ENCODE data around the gene SERBP1.
"Not testable (repeated sequence)": the region's sequence is repeated elsewhere in the genome, so short reads cannot be mapped to it uniquely, and the experiment has no call there.

The SERBP1 gene

DNA sequence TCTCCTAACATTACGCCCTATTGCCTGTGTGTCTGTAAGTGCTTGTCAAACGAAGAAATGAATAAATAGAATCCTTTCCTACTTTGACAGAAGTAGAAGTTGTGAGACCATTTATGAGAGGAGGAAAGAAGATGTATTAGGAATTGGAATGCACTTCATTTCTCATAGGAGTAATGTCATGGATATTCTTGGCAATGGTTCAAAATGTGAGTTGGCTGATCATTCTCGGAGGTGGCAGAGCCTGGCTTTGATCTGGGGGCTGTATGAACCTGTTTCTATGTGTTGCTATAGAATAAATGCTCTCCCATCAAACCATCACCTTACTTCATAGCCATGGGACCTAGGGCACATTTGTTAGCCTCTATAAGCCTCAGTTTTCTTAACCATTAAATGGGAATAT lies 10.1 kb upstream of the SERBP1 start:
- DNase-seq (ENCODE audit: low spot score) = no peak

DNA sequence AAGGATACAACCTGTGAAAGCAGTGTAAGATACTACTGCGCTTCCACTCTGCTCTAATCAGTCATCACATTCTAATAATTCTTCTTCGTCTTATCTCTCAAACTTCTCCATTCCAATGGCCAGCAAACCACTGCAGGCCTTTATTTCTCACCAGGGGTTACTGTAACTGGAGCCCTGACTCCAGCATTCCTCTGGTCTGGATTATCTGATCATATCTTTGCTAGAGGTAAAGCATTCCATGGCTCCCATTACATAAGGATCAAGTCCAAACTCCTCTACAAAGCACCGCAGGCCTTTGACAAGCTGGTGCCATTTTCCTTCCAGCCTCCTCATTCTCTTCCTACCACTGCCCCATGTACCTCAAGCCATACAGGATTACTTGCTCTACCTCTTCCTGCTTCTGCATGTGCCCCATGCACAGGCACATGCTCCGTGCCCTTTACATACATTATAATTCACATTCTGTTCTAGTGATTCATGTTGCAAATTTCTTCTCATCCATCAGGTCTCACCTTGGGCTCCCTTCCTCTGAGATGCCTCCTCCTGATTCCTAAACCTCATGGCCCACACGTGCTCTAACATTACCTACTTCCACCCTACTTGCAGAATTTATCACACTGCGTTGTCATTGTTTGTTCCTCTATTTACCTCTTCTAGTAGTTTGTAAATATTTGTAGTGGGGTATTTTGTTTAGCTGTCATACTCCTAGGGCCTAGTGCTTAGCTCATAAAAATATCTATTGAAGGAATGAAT lies 9.3 kb upstream of the SERBP1 start:
- no peak for DNase-seq (ENCODE audit: low spot score)

DNA sequence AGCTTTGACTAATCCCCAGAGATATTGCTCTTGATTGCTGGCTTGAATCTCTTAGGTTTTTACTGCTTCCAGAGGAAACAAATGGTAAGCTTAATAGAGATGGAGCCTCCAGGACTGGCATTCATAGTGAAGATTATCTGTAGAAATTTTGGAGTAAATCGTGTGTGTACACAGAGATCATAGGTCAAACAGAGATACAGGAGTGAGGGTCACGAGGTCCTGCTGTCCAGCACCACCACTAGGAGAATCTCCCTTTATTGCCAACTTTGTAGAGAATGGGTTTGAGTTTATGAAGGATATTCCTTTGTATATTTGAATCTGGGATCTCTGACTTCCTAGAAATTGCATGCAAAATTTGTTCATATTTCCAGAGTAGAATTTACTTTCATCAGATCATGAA lies 7.8 kb upstream of the SERBP1 start:
- DNase-seq (ENCODE audit: low spot score) = no peak

DNA sequence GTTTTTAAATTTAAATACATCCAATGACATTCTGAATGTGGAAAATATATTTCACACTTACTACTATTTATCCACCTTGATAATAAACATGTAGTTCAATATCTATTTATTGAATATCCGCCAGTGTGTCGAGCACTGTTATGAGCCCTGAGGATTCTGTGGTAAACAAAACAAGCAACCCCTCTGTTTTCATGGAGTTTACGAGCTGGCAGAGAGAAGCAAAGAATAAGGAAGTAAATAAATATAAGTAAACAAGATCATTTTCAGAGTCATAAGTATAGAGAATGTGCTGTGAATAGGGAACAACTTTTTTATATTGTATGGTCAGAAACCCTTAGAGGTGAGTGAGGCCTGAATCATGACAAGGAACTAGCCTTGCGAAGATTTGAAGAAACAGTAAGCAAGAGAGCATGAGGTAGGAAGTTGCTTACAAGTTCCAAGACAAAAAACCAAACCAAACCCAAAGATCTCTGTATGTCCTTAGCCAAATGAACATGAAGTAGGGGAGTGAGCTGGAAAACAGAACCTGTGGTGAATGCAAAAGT lies 6.4 kb upstream of the SERBP1 start:
- DNase-seq (ENCODE audit: low spot score) = no peak

GRCh38 chr1:67434491-67434890 lies 4.3 kb upstream of the SERBP1 start:
- no peak for DNase-seq (ENCODE audit: low spot score)

GRCh38 chr1:67433837-67434236 lies 3.6 kb upstream of the SERBP1 start:
- DNase-seq (ENCODE audit: low spot score) = no peak

DNA sequence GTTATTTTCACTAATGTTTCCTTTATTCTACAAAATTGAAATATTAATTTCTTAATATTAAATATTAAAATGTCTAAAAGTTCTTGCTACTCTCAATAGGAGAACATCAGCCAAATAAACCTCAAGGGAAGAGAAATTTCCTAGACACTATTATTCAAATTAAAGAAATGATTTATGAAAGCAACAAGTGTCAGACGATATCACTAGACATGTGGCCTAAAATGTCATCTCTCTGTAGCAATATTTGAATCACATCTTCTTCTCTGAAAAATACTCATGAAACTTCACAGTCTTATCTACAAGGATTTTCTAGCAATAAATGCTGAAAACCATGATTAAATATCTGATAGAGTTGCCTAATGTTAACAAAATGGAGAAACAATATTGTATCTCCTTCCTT lies 2.5 kb upstream of the SERBP1 start:
- DNase-seq (ENCODE audit: low spot score) = no peak

DNA sequence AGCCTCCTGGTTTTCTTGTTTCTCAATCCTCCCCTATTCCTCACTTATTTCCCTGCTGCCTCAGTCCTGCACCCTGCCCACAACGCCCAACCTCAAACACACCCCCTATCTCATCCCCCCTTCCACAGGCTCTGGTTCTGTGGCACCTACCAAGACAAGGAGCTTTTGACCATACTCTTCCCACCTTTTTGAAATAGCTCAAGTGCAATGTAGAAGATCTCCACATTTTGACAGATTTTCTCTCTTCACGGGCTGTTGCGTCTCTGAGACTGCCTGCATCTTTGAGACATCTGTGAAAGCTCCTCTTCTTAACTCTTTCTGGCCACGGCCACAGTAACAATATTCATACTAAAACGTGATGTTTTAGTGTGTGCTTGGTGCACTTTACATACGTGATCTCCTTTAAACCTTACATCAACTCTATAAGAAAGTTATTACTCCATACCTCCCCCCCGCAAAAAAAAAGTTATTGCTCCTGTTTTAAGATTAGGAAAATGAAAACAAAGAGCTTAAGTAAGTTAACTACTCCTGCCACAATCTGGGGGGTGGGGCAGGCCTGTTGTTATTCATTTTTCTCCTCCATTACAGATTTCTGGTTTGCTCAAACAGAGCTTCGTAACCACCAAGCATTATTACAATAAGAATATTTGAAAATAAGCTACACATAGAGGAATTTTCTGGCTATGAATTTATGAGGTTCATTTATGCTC lies 1.8 kb upstream of the SERBP1 start:
- no peak for DNase-seq (ENCODE audit: low spot score)

DNA sequence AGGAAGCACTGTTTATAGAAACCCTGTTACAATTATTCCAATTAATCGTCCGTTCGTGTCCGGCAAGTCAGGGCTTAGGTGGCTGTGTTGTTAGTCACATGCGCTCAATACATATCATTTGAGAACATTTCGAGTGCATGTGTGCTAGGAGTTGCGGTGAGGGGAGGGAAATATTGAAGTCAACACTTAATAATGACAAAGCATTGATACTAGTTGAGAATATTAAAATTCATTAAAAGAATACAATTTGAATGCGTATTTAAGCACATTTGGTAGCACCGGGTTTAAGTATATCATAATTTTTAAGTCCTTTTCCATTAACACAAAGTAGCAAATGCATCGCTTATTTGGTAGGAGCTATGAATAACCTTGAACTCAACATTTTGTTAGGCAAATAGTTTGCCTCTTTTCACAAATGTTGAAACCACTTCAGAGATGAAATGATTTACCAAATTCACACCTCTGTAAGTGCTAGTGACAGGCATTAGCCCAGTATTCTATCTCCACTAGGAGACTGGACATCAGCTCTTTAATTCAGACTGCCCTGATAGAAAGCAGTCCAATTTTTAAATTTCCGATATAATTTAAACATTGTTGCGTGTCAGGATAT lies 1.1 kb upstream of the SERBP1 start:
- DNase-seq (ENCODE audit: low spot score) = no peak

- DNase-seq (ENCODE audit: low spot score) = no peak
These were observed 459 bp downstream of the SERBP1 start for GRCh38 chr1:67429528-67430357.

GRCh38 chr1:67429011-67429527 lies 1.1 kb downstream of the SERBP1 start:
- no peak for DNase-seq (ENCODE audit: low spot score)

- DNase-seq (ENCODE audit: low spot score) = no peak
These were observed 2.3 kb downstream of the SERBP1 start for GRCh38 chr1:67427947-67428346.

DNA sequence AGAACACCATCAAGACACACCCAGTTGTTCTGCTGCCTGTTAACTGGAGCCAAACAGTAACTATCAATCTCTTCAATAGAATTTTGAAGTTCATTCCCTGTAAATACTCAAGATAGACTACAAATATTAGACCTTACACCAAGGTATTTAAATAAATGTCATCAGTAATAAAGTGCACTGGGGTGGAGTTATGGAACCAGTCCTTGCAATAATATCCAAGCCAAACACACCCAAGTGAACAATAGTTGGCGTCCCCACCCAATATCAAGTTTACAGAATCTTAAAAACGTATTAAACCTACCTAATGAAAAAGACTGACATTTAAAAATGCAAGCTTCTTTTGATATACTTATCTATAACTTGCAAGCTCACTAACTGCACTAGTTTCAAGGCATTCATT lies 2.7 kb downstream of the SERBP1 start:
- DNase-seq (ENCODE audit: low spot score) = no peak

DNA sequence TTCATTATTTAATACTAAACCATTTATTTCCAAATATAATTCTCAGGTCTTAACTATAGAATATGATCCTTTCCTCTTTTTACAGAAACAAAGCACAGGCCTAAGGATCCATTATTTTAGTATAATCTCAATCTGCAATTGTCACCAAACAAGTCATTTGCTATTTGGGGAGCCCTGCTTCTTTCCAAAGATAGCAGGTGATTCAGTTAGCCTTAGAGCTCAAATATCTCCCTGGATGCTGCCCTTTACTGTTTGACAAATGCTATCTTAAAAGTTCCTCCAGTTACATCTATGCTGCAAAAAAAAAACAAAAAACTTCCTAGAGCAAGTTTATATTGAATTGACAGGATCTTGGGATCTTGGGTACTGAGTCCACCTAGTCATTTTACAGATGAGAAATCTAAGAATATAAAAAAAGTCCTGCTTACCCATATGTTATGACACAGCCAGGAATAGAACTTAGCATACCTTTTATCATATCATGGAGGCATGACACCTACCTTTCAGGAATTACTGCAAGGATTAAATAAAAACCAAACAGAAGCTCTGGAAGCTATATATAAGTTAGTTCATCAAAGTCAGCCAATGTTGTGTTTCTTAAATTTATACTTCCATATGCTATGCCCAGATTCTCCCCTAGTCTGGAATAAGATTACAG lies 9.2 kb downstream of the SERBP1 start:
- DNase-seq (ENCODE audit: low spot score) = no peak

GRCh38 chr1:67418839-67419586 lies 11.2 kb downstream of the SERBP1 start:
- no peak for DNase-seq (ENCODE audit: low spot score)

GRCh38 chr1:67417733-67418132 lies 12.5 kb downstream of the SERBP1 start:
- not testable (repeated sequence) for DNase-seq (ENCODE audit: low spot score)

DNA sequence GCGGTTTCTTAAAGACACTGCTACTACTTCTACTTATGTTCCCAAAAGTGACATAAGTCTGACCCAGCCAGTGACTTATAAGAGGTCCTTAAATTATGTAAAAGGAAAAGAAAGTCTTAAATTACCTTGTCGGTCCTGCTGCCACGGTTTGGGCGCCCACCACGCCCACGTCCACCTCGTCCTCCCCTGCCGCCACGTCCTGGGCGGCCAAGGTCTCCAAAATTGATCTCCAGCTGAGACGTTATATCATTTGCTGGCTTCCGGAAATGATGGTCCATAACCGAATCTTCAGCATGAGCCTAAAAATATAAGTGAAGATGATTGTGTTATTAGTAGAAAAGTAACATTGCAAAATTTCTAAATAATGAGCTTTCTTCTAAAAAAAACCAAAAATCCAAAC lies 15.2 kb downstream of the SERBP1 start:
- no peak for DNase-seq (ENCODE audit: low spot score)

- DNase-seq (ENCODE audit: low spot score) = no peak
These were observed 15.6 kb downstream of the SERBP1 start for GRCh38 chr1:67414574-67414973.

GRCh38 chr1:67413101-67413500 lies 17.1 kb downstream of the SERBP1 start:
- DNase-seq (ENCODE audit: low spot score) = not testable (repeated sequence)

DNA sequence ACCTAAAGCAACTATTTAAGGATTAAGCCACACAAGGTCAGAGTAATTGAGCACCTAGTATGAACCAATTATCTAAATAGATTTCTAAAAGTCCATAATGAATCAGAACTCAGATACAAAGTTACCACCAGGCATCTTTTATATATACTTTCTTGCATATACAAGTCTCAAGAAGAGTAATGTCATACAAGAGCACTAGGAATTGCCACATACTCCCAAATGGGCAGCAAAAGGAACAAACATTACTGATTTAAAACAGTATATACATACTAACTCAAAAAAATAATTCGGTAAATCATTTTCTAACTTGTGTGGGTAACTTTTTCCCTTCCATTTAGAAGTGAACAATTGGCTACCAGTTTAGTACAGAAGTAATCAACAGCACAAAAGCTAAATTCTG lies 22.1 kb downstream of the SERBP1 start:
- DNase-seq (ENCODE audit: low spot score) = no peak

DNA sequence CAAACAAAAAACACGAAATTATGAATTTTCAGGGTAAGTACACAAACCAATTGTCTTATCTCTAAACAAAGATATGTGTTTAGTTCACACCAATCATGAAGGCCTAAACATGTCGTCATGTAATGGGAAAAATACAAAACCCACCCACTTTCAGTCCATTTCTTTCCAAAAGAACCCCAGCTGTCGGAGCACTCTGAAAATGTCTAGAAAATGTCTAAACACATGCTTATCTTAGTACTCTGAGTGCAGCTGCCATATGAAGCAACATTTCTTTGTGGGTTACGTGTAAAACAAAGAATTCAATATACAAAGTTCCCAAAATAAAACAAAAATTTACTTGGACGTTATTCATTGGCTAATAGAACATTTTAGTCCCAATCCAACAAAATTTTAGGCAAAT lies 22.7 kb downstream of the SERBP1 start:
- DNase-seq (ENCODE audit: low spot score) = no peak

Data from HuH-7.5 (cell line).